ENCODE results near the gene PTPN3. TPM values are rescaled to one million over a fixed set of nuclear protein-coding genes. Genes with fewer than 3 reads are reported as not detected.
"Not testable (repeated sequence)": the region's sequence is repeated elsewhere in the genome, so short reads cannot be mapped to it uniquely, and the experiment has no call there.

Gene PTPN3
- total RNA-seq: 0.05 and 0.10 TPM in 2 replicates
- polyA plus RNA-seq (2012): 0.11 TPM

GRCh38 chr9:109498195-109499092, at the start of gene PTPN3:
Gene PTPN3, minus strand, starts transcription at chr9:109498307. Its CDS starts 34,873 bp downstream, at chr9:109463434.
- no peak for DNase-seq (ENCODE audit: low read depth)

- DNase-seq (ENCODE audit: low read depth): not testable (repeated sequence)
Measured at GRCh38 chr9:109544954-109545353, 46.8 kb upstream of the PTPN3 start.

GRCh38 chr9:109542922-109543321, 44.8 kb upstream of the PTPN3 start:
- no peak for DNase-seq (ENCODE audit: low read depth)

- no peak for DNase-seq (ENCODE audit: low read depth)
Measured at GRCh38 chr9:109538346-109538745, 40.2 kb upstream of the PTPN3 start.

GRCh38 chr9:109537288-109537687, 39.2 kb upstream of the PTPN3 start:
- DNase-seq (ENCODE audit: low read depth): no peak

GRCh38 chr9:109536859-109537258, 38.8 kb upstream of the PTPN3 start:
- no peak for DNase-seq (ENCODE audit: low read depth)

- DNase-seq (ENCODE audit: low read depth): no peak
Measured at GRCh38 chr9:109535365-109535764, 37.3 kb upstream of the PTPN3 start.

GRCh38 chr9:109534151-109534550, 36.0 kb upstream of the PTPN3 start:
- no peak for DNase-seq (ENCODE audit: low read depth)

- DNase-seq (ENCODE audit: low read depth): not testable (repeated sequence)
Measured at GRCh38 chr9:109532652-109533051, 34.5 kb upstream of the PTPN3 start.

GRCh38 chr9:109522106-109522505, 24.0 kb upstream of the PTPN3 start:
- no peak for DNase-seq (ENCODE audit: low read depth)

- peak; percentile 66 for DNase-seq (ENCODE audit: low read depth)
Measured at GRCh38 chr9:109520475-109521132, 22.5 kb upstream of the PTPN3 start.

GRCh38 chr9:109519366-109519765, 21.3 kb upstream of the PTPN3 start:
- no peak for DNase-seq (ENCODE audit: low read depth)

GRCh38 chr9:109518621-109519335, 20.7 kb upstream of the PTPN3 start:
- no peak for DNase-seq (ENCODE audit: low read depth)

- no peak for DNase-seq (ENCODE audit: low read depth)
Measured at GRCh38 chr9:109517901-109518377, 19.8 kb upstream of the PTPN3 start.

- DNase-seq (ENCODE audit: low read depth): no peak
Measured at GRCh38 chr9:109513871-109514270, 15.8 kb upstream of the PTPN3 start.

GRCh38 chr9:109512170-109512756, 14.2 kb upstream of the PTPN3 start:
- no peak for DNase-seq (ENCODE audit: low read depth)

GRCh38 chr9:109510506-109510905, 12.4 kb upstream of the PTPN3 start:
- DNase-seq (ENCODE audit: low read depth): no peak

- DNase-seq (ENCODE audit: low read depth): not testable (repeated sequence)
Measured at GRCh38 chr9:109510042-109510441, 11.9 kb upstream of the PTPN3 start.

GRCh38 chr9:109509611-109510010, 11.5 kb upstream of the PTPN3 start:
- DNase-seq (ENCODE audit: low read depth): no peak

- DNase-seq (ENCODE audit: low read depth): no peak
Measured at GRCh38 chr9:109507421-109507838, 9.3 kb upstream of the PTPN3 start.

GRCh38 chr9:109506097-109506712, 8.1 kb upstream of the PTPN3 start:
- no peak for DNase-seq (ENCODE audit: low read depth)

Measured in myocyte (in vitro differentiated cells).